Activated T-cell treated with anti-CD3 and anti-CD28 coated beads for 24 hours (primary cell): Measurements from ENCODE around the gene ZBED5.
"Not testable (repeated sequence)": the region's sequence is repeated elsewhere in the genome, so short reads cannot be mapped to it uniquely, and the experiment has no call there.

ENCODE experiments used
- DNase-seq: peaks from one replicate; pipeline ENCODE4 v3.0.0-alpha.2; 2020; ENCODE audit warnings: low read depth

ZBED5 gene

GRCh38 chr11:10838083-10838482, 19.8 kb downstream of the ZBED5 start:
- DNase-seq: no peak

GRCh38 chr11:10836884-10837283, 21.0 kb downstream of the ZBED5 start:
- not testable (repeated sequence) for DNase-seq

- DNase-seq: no peak
These were observed 28.7 kb downstream of the ZBED5 start for GRCh38 chr11:10829139-10829538.

- DNase-seq: no peak
These were observed 29.5 kb downstream of the ZBED5 start for GRCh38 chr11:10828402-10828801.

- no peak for DNase-seq
These were observed 33.0 kb downstream of the ZBED5 start for GRCh38 chr11:10824888-10825287.

- DNase-seq: no peak
These were observed 34.7 kb downstream of the ZBED5 start for GRCh38 chr11:10823152-10823579.

GRCh38 chr11:10822491-10822890, 35.4 kb downstream of the ZBED5 start:
- not testable (repeated sequence) for DNase-seq

GRCh38 chr11:10818594-10818993, 39.3 kb downstream of the ZBED5 start:
- DNase-seq: no peak

- no peak for DNase-seq
These were observed 43.9 kb downstream of the ZBED5 start for GRCh38 chr11:10813945-10814344.

- DNase-seq: no peak
These were observed 48.3 kb downstream of the ZBED5 start for GRCh38 chr11:10809373-10810160.

GRCh38 chr11:10808553-10809372, 49.1 kb downstream of the ZBED5 start, which contains the start of gene EIF4G2:
Gene EIF4G2 (minus strand): TSS chr11:10808926.
- DNase-seq: peak; percentile 98

- DNase-seq: no peak
These were observed 49.7 kb downstream of the ZBED5 start for GRCh38 chr11:10808235-10808552.

GRCh38 chr11:10807493-10808234, 50.2 kb downstream of the ZBED5 start:
- peak; percentile 23 for DNase-seq

- no peak for DNase-seq
These were observed 51.6 kb downstream of the ZBED5 start for GRCh38 chr11:10806206-10806605.

GRCh38 chr11:10805741-10806140, 52.1 kb downstream of the ZBED5 start:
- DNase-seq: no peak

GRCh38 chr11:10803676-10804075, 54.2 kb downstream of the ZBED5 start:
- DNase-seq: no peak
